Central memory CD8-positive, alpha-beta T cell (primary cell): ENCODE data around the gene CPNE8.

Experiments used
- ATAC-seq: fragments of 150-1000 bp; cut with Tn5 transposase; replicated peaks from 2 replicates; pipeline ENCODE4 v1.10.0; 2022; ENCODE audit warnings: mild to moderate bottlenecking, moderate FRiP score, moderate number of reproducible peaks; ENCODE audit not compliant: poor library complexity, severe bottlenecking; ENCODE audit errors: extremely low read depth
- DNase-seq, 2 donors: peaks; one replicate each; pipeline ENCODE4 v3.0.0; 2021; ENCODE audit warnings: low spot score in 2 of 2
- H3K27ac Mint-ChIP-seq: one replicate; pipeline ENCODE4 v1.8.0; 2022; ENCODE audit warnings: low read depth, mild to moderate bottlenecking, moderate library complexity, mixed read lengths
- H3K27me3 Mint-ChIP-seq: one replicate; pipeline ENCODE4 v1.8.0; 2022; ENCODE audit warnings: mixed read lengths
- H3K36me3 Mint-ChIP-seq: one replicate; pipeline ENCODE4 v1.8.0; 2022; ENCODE audit warnings: mild to moderate bottlenecking, moderate library complexity, mixed read lengths; ENCODE audit not compliant: insufficient read depth
- H3K4me1 Mint-ChIP-seq: one replicate; pipeline ENCODE4 v1.8.0; 2022; ENCODE audit warnings: mixed read lengths
- H3K4me3 Mint-ChIP-seq: one replicate; pipeline ENCODE4 v1.8.0; 2022; ENCODE audit warnings: mild to moderate bottlenecking, moderate library complexity, mixed read lengths
- H3K9me3 Mint-ChIP-seq: one replicate; pipeline ENCODE4 v1.8.0; 2022; ENCODE audit warnings: mixed read lengths

CPNE8 gene

GRCh38 chr12:38850461-38850860 is 54.9 kb downstream of the CPNE8 start:
- Mint-ChIP-seq H3K27ac (no peak overlapping the region), H3K27me3 (no peaks in the 10 kb centered on the region), H3K4me1 (peaks cover 4% of the 10 kb centered on the region), H3K36me3 (peaks cover 3% of the 10 kb centered on the region), H3K9me3 (no peaks in the 10 kb centered on the region), H3K4me3 (no peak overlapping the region)
- DNase-seq (no peak), ATAC-seq (no peak)

GRCh38 chr12:38847247-38847646 is 58.1 kb downstream of the CPNE8 start:
- H3K27ac Mint-ChIP-seq = peak overlapping the region; percentile 33
- no peaks in the 10 kb centered on the region for H3K9me3 Mint-ChIP-seq
- no peak overlapping the region for H3K4me3 Mint-ChIP-seq
- DNase-seq = no peak
- peaks cover 4% of the 10 kb centered on the region for H3K4me1 Mint-ChIP-seq
- peaks cover 3% of the 10 kb centered on the region for H3K36me3 Mint-ChIP-seq
- H3K27me3 Mint-ChIP-seq = no peaks in the 10 kb centered on the region
- no peak for ATAC-seq

- Mint-ChIP-seq H3K27me3 (no peaks in the 10 kb centered on the region), H3K36me3 (peaks cover 3% of the 10 kb centered on the region), H3K27ac (no peak overlapping the region), H3K9me3 (no peaks in the 10 kb centered on the region), H3K4me3 (no peak overlapping the region), H3K4me1 (no peaks in the 10 kb centered on the region)
- DNase-seq (no peak), ATAC-seq (no peak)
These were observed 61.1 kb downstream of the CPNE8 start for GRCh38 chr12:38844267-38844666.

- H3K4me3 Mint-ChIP-seq = no peak overlapping the region
- no peak for ATAC-seq
- no peaks in the 10 kb centered on the region for H3K4me1 Mint-ChIP-seq
- no peaks in the 10 kb centered on the region for H3K36me3 Mint-ChIP-seq
- H3K27me3 Mint-ChIP-seq = no peaks in the 10 kb centered on the region
- DNase-seq = no peak
- H3K9me3 Mint-ChIP-seq = peaks cover 6% of the 10 kb centered on the region
- H3K27ac Mint-ChIP-seq = no peak overlapping the region
These were observed 67.1 kb downstream of the CPNE8 start for GRCh38 chr12:38838056-38838850.

GRCh38 chr12:38831715-38832114 is 73.7 kb downstream of the CPNE8 start:
- no peak for DNase-seq
- H3K9me3 Mint-ChIP-seq = peaks cover 6% of the 10 kb centered on the region
- no peak overlapping the region for H3K27ac Mint-ChIP-seq
- peaks cover 4% of the 10 kb centered on the region for H3K36me3 Mint-ChIP-seq
- H3K4me1 Mint-ChIP-seq = no peaks in the 10 kb centered on the region
- no peaks in the 10 kb centered on the region for H3K27me3 Mint-ChIP-seq
- no peak for ATAC-seq
- H3K4me3 Mint-ChIP-seq = no peak overlapping the region

- Mint-ChIP-seq H3K36me3 (peaks cover 4% of the 10 kb centered on the region), H3K27me3 (no peaks in the 10 kb centered on the region), H3K4me3 (no peak overlapping the region), H3K9me3 (no peaks in the 10 kb centered on the region), H3K4me1 (no peaks in the 10 kb centered on the region), H3K27ac (no peak overlapping the region)
- ATAC-seq (no peak), DNase-seq (no peak)
These were observed 80.4 kb downstream of the CPNE8 start for GRCh38 chr12:38825006-38825405.

- no peak for ATAC-seq
- no peaks in the 10 kb centered on the region for H3K27me3 Mint-ChIP-seq
These were observed 81.7 kb downstream of the CPNE8 start for GRCh38 chr12:38823738-38824137.

GRCh38 chr12:38823314-38823713 is 82.1 kb downstream of the CPNE8 start:
- Mint-ChIP-seq H3K36me3 (no peaks in the 10 kb centered on the region), H3K27me3 (no peaks in the 10 kb centered on the region), H3K4me3 (no peak overlapping the region), H3K4me1 (no peaks in the 10 kb centered on the region), H3K27ac (no peak overlapping the region), H3K9me3 (no peaks in the 10 kb centered on the region)
- DNase-seq = no peak
- no peak for ATAC-seq

More at GRCh38 chr12:38823738-38824137, 81.7 kb downstream of the CPNE8 start:
- no peak for DNase-seq
- H3K4me3 Mint-ChIP-seq = no peak overlapping the region
- H3K36me3 Mint-ChIP-seq = no peaks in the 10 kb centered on the region
- H3K27ac Mint-ChIP-seq = no peak overlapping the region
- H3K9me3 Mint-ChIP-seq = no peaks in the 10 kb centered on the region
- no peaks in the 10 kb centered on the region for H3K4me1 Mint-ChIP-seq

- H3K27ac Mint-ChIP-seq = no peak overlapping the region
- H3K9me3 Mint-ChIP-seq = no peaks in the 10 kb centered on the region
- H3K36me3 Mint-ChIP-seq = no peaks in the 10 kb centered on the region
- no peak overlapping the region for H3K4me3 Mint-ChIP-seq
- H3K27me3 Mint-ChIP-seq = no peaks in the 10 kb centered on the region
- ATAC-seq (no peak), DNase-seq (no peak)
- H3K4me1 Mint-ChIP-seq = no peaks in the 10 kb centered on the region
These were observed 87.4 kb downstream of the CPNE8 start for GRCh38 chr12:38817942-38818341.

GRCh38 chr12:38813923-38814322 is 91.5 kb downstream of the CPNE8 start:
- Mint-ChIP-seq H3K4me1 (no peaks in the 10 kb centered on the region), H3K36me3 (no peaks in the 10 kb centered on the region), H3K4me3 (no peak overlapping the region), H3K27ac (no peak overlapping the region), H3K9me3 (no peaks in the 10 kb centered on the region), H3K27me3 (no peaks in the 10 kb centered on the region)
- no peak for DNase-seq
- no peak for ATAC-seq

- Mint-ChIP-seq H3K4me3 (no peak overlapping the region), H3K9me3 (no peaks in the 10 kb centered on the region), H3K27me3 (no peaks in the 10 kb centered on the region), H3K36me3 (no peaks in the 10 kb centered on the region), H3K4me1 (no peaks in the 10 kb centered on the region), H3K27ac (no peak overlapping the region)
- no peak for DNase-seq
- ATAC-seq = no peak
These were observed 93.5 kb downstream of the CPNE8 start for GRCh38 chr12:38811814-38812356.

GRCh38 chr12:38809832-38810231 is 95.6 kb downstream of the CPNE8 start:
- H3K4me3 Mint-ChIP-seq = no peak overlapping the region
- H3K27me3 Mint-ChIP-seq = no peaks in the 10 kb centered on the region
- no peak overlapping the region for H3K27ac Mint-ChIP-seq
- DNase-seq = no peak
- ATAC-seq = no peak
- H3K9me3 Mint-ChIP-seq = no peaks in the 10 kb centered on the region
- no peaks in the 10 kb centered on the region for H3K4me1 Mint-ChIP-seq
- peaks cover 2% of the 10 kb centered on the region for H3K36me3 Mint-ChIP-seq

GRCh38 chr12:38788106-38788505 is 117.3 kb downstream of the CPNE8 start:
- Mint-ChIP-seq H3K4me3 (no peak overlapping the region), H3K27me3 (no peaks in the 10 kb centered on the region), H3K9me3 (peaks cover 36% of the 10 kb centered on the region), H3K4me1 (peaks cover 8% of the 10 kb centered on the region), H3K36me3 (peaks cover 2% of the 10 kb centered on the region), H3K27ac (no peak overlapping the region)
- ATAC-seq (no peak), DNase-seq (no peak)
